Thoracic aorta (tissue), 2 donors: ENCODE measurements around the gene PFN4. TPM values are rescaled to one million over a fixed set of nuclear protein-coding genes. Genes with fewer than 3 reads are reported as not detected.

ENCODE experiments used
- ATAC-seq: fragments of 150-250 bp; one replicate; pipeline ENCODE4 v1.8.0; 2017; ENCODE audit warnings: low read depth; ENCODE audit not compliant: insufficient number of reproducible peaks, low FRiP score
- DNase-seq: peaks from one replicate; pipeline ENCODE4 v3.0.0-alpha.2; 2020; ENCODE audit warnings: low spot score
- H3K27ac ChIP-seq, 2 donors: fragments of 200-600 bp; sonication (generic); 1 replicate in 1 of 2; 2 replicates in 1 of 2; pipeline ENCODE4 v1.5.1; 2016; ENCODE audit warnings: mild to moderate bottlenecking in 2 of 2, moderate library complexity in 2 of 2
- H3K27me3 ChIP-seq: fragments of 200-600 bp; sonication (generic); replicated peaks from 2 replicates; pipeline ENCODE4 v1.6.0; 2016; ENCODE audit warnings: mild to moderate bottlenecking; ENCODE audit not compliant: insufficient read depth
- H3K36me3 ChIP-seq: fragments of 200-600 bp; sonication (generic); one replicate; pipeline ENCODE4 v1.5.1; 2016
- H3K4me1 ChIP-seq, 2 donors: fragments of 200-600 bp; sonication (generic); 1 replicate in 1 of 2; 2 replicates in 1 of 2; pipeline versions ENCODE4 v1.5.1 to v1.6.0; 2016; ENCODE audit warnings: low read depth in 2 of 2, mild to moderate bottlenecking in 1 of 2; ENCODE audit not compliant: control insufficient read depth in 1 of 2
- H3K4me3 ChIP-seq: fragments of 200-600 bp; sonication (generic); 2 replicates; pipeline ENCODE4 v1.5.1; 2016; ENCODE audit warnings: mild to moderate bottlenecking
- H3K9me3 ChIP-seq: fragments of 200-600 bp; sonication (generic); 2 replicates; pipeline ENCODE4 v1.5.1; 2016
- total RNA-seq, 2 donors: library from RNA; depleted of rRNA; stranded (reverse); fragments of >200 nt; gene quantifications; one replicate each; pipeline versions ENCODE4 v1.1.0 to v1.2.3, GENCODE V29; 2016
- TF ChIP-seq, protein P1 (sequence below): fragments of 200-600 bp; sonication (generic); IDR thresholded peaks from one replicate; pipeline ENCODE4 v1.5.1; 2019; ENCODE audit warnings: antibody characterized with exemption

Gene PFN4
- total RNA-seq, 2 donors from 2014 or later: 1.9 TPM; not detected in 1

DNA sequence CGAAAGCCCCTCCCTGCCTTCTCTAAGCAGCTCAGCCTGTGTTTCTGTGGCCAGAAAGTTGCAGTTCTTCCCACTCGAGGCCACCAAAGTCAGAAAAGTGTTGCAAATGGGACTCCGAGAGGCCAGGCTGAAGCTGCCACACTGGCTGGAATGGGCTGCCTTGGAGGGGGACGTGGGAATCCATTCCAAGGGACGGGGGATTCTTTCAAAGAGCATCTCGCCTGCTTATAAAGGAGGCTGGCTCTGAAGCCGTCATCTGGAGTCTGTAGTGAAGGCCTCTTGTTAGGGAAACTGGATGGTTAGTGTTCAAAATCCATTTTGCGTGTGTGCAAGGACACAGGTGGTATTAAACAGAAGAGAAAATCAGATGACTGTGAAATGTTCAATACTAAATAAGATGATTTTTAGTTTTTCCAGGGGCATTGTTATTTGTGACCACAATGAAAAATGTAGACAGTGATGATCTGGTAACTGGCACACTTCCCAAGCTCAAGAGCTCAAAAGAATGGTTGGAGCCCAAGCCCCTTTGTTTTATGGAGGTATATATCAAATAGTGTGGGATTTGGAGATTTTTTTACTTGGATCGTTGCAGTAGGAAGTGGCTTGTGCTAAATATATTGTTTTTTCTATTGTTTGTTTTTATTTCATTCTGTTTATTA lies 917 bp upstream of the PFN4 start:
- no peak for DNase-seq
- TF ChIP-seq, protein P1, sequence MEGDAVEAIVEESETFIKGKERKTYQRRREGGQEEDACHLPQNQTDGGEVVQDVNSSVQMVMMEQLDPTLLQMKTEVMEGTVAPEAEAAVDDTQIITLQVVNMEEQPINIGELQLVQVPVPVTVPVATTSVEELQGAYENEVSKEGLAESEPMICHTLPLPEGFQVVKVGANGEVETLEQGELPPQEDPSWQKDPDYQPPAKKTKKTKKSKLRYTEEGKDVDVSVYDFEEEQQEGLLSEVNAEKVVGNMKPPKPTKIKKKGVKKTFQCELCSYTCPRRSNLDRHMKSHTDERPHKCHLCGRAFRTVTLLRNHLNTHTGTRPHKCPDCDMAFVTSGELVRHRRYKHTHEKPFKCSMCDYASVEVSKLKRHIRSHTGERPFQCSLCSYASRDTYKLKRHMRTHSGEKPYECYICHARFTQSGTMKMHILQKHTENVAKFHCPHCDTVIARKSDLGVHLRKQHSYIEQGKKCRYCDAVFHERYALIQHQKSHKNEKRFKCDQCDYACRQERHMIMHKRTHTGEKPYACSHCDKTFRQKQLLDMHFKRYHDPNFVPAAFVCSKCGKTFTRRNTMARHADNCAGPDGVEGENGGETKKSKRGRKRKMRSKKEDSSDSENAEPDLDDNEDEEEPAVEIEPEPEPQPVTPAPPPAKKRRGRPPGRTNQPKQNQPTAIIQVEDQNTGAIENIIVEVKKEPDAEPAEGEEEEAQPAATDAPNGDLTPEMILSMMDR: no peak
- H3K9me3 ChIP-seq: no peaks in the 10 kb centered on the region
- H3K4me1 ChIP-seq: peaks cover 11 to 32% of the 10 kb centered on the region in 2 donors
- H3K27ac ChIP-seq: peak overlapping the region; percentile 79 to 89
- H3K36me3 ChIP-seq: no peaks in the 10 kb centered on the region
- ATAC-seq: no peak
- peak overlapping the region; percentile 96 for H3K4me3 ChIP-seq
- H3K27me3 ChIP-seq: no peaks in the 10 kb centered on the region

DNA sequence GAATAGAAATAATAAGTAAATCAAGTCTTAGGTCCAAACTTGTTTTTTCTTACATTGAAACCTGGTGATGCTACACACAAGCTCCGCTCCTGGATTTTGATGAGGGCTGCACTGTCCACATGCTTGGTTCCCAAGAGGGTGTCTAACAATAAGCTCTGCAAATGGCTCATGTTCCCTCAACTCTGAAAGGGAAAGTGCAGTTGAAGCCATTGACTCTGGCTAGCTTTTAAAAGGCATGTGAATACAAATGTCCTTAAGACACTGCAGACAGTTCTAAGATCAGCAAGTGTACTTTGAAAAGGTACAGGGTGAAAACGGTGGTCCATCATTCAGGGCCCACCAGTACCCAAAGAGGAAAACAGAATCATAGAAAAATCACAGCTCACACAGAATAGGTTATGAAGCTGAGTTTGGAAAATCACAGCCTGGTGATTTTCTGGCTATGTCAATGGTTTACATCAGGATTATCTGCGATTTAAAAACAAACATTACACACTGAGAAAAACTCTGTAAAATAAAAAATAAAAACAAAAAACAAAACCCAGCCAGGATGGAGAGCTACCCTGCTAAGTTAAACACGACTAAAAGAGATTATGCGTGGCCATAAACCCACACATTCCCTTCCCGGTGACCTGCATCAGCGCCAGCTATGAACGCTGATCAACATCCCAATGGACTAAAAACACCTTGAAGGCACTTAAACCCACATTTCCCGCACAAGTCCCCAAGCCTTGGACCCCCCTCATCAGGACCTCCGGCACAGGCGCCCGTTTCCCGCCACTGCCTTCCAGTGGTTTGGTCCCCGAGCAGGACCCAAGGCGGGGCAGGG lies 554 bp downstream of the PFN4 start:
- ATAC-seq (no peak), DNase-seq (no peak)
- no peaks in the 10 kb centered on the region for H3K9me3 ChIP-seq
- peak overlapping the region; percentile 79 to 89 for H3K27ac ChIP-seq
- peak overlapping the region; percentile 96 for H3K4me3 ChIP-seq
- no peaks in the 10 kb centered on the region for H3K36me3 ChIP-seq
- peaks cover 11 to 32% of the 10 kb centered on the region in 2 donors for H3K4me1 ChIP-seq
- no peaks in the 10 kb centered on the region for H3K27me3 ChIP-seq
- TF ChIP-seq, protein P1: no peak

DNA sequence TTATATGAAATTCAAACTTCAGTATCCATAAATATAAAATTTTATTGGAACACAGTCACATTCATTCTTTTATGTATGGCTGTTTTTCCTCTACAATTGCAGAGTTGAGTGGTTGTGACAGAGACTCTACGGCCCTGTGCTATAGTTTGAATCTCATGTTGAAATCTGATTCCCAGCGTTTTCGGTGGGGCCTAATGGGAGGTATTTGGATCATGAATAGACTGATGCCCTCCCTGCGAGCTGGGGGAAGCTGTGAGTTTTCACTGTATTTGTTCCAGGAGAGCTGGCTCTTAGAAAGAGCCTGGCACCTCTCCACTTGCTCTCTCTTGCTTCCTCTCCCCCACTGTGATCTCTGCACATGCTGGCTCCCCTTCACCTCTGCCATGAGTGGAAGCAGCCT lies 1.7 kb downstream of the PFN4 start:
- no peak overlapping the region for H3K4me3 ChIP-seq
- no peaks in the 10 kb centered on the region for H3K36me3 ChIP-seq
- H3K27ac ChIP-seq: peak overlapping the region in 1 of 2 donors; percentile 46
- H3K4me1 ChIP-seq: peaks cover 11 to 32% of the 10 kb centered on the region in 2 donors
- TF ChIP-seq, protein P1: no peak
- no peaks in the 10 kb centered on the region for H3K27me3 ChIP-seq
- ATAC-seq (no peak), DNase-seq (no peak)
- H3K9me3 ChIP-seq: no peaks in the 10 kb centered on the region

DNA sequence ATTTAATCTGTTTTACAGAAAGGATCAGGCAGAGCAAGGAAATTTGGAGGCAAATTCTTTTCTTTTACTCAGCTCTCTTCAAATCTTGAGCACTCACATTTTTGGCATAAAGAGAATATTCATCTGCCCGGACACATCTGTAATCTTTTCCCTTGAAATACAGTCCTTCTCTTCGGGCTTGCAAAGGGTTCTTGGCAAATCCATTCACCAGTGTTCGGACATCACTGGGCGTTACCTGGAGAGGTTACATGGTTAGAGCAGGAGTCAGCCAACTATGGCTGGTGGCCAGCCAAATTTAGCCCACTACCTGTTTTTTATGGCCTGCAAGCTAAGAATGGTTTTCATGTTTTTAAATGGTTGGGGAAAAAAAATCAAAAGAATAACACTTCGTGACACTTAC lies 2.1 kb downstream of the PFN4 start:
- Histone ChIP-seq H3K9me3 (no peaks in the 10 kb centered on the region), H3K36me3 (no peaks in the 10 kb centered on the region), H3K27me3 (no peaks in the 10 kb centered on the region), H3K4me3 (no peak overlapping the region), H3K27ac (peak overlapping the region in 1 of 2 donors; percentile 46), H3K4me1 (peaks cover 11 to 32% of the 10 kb centered on the region in 2 donors)
- TF ChIP-seq, protein P1: no peak
- DNase-seq (no peak), ATAC-seq (no peak)

DNA sequence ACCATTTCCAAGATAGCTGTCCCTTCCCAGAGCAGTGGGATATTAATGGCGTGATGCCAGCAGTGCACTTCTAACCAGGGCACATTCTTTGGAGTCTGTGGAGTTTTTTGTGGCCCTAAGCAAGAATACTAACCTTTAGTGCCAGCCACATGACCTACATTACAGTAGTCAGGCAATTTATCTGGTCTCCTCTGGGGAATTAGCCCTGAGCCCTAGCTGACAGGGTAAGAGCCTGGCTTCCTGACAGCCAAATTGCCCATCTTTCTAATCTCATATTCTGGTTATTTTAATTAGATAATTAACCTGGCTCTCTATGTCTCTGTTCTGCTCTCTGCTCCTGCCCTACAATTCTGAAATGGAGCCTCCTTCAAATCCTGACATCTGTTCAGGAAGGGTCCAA lies 5.2 kb downstream of the PFN4 start:
- ATAC-seq (no peak), DNase-seq (no peak)
- no peak overlapping the region for H3K27ac ChIP-seq
- H3K9me3 ChIP-seq: no peaks in the 10 kb centered on the region
- peaks cover 4% of the 10 kb centered on the region for H3K36me3 ChIP-seq
- H3K4me3 ChIP-seq: no peak overlapping the region
- TF ChIP-seq, protein P1: no peak
- peaks cover 5 to 16% of the 10 kb centered on the region in 2 donors for H3K4me1 ChIP-seq
- no peaks in the 10 kb centered on the region for H3K27me3 ChIP-seq
